Brain microvascular endothelial cell (primary cell): ENCODE measurements around the gene EPB41L1.
A peak's percentile ranks its signal among the peaks of the same experiment; 100 is the strongest.

Experiments used
- DNase-seq: peaks from one replicate; pipeline ENCODE4 v3.0.0-alpha.2; 2020
- H3K27ac ChIP-seq: fragments of 250-450 bp; sonication (Bioruptor Pico); 2 replicates; pipeline ENCODE4 v1.5.1; 2020; ENCODE audit warnings: mild to moderate bottlenecking, moderate library complexity
- H3K27me3 ChIP-seq: fragments of 250-450 bp; sonication (Bioruptor Pico); replicated peaks from 2 replicates; pipeline ENCODE4 v1.5.1; 2020; ENCODE audit warnings: mild to moderate bottlenecking
- H3K36me3 ChIP-seq: fragments of 250-450 bp; sonication (Bioruptor Pico); replicated peaks from 2 replicates; pipeline ENCODE4 v1.5.1; 2020; ENCODE audit warnings: mild to moderate bottlenecking
- H3K4me3 ChIP-seq: 2 replicates; pipeline ENCODE4 v1.5.1; 2011; ENCODE audit warnings: low read depth, mild to moderate bottlenecking, control low read depth, low read length, moderate library complexity
- in situ Hi-C: cut with HindIII; loops from 2 replicates; pipeline ENCODE4 v1.10.0; 2017; ENCODE audit warnings: low sequenced_read_pairs, low pct_ligation_motif_present
- TF ChIP-seq, protein P1 (sequence below): IDR thresholded peaks from 2 replicates; pipeline ENCODE4 v1.5.1; 2011; ENCODE audit warnings: low read depth, mild to moderate bottlenecking, moderate library complexity, low read length, control low read depth, inconsistent platforms; ENCODE audit errors: missing control alignments

EPB41L1 gene

DNA sequence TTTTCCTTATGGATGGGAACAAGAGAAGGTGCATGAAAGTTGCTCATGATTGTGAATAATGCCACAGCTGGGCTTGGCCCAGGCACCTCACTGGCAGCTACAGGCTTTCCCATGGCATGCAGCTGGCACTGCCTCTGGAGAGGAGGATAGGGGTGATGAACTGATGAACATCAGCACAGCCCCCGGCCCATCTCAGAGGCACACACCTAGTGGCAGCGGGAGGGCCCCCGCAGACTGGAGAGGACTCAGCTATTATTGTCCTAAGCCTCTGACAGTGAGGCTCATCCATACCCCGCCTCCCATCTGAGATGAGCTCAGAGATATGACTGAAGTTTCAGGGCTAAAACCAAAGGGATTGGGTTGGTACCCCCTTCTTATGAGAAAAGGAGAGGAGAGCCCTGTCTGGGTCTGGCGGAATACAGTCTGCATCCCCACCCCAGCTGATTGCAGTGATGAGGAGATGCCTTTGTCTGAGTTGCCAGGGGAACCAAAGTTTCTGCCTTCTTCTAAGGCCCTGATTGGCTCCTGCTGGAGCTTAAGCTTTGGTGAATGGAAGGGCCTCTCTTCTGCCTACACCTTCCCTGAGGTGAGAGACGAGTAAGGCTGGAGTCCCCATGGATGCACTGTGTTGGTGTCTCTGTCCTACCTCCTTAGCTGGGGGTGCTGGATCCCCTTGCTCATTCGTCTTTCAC lies 27.6 kb upstream of the EPB41L1 start:
- Histone ChIP-seq H3K36me3 (no peaks in the 10 kb centered on the region), H3K27me3 (no peaks in the 10 kb centered on the region), H3K4me3 (no peak overlapping the region), H3K27ac (no peak overlapping the region)
- in situ Hi-C loops: no loop called here
- no peak for DNase-seq
- TF ChIP-seq, protein P1, sequence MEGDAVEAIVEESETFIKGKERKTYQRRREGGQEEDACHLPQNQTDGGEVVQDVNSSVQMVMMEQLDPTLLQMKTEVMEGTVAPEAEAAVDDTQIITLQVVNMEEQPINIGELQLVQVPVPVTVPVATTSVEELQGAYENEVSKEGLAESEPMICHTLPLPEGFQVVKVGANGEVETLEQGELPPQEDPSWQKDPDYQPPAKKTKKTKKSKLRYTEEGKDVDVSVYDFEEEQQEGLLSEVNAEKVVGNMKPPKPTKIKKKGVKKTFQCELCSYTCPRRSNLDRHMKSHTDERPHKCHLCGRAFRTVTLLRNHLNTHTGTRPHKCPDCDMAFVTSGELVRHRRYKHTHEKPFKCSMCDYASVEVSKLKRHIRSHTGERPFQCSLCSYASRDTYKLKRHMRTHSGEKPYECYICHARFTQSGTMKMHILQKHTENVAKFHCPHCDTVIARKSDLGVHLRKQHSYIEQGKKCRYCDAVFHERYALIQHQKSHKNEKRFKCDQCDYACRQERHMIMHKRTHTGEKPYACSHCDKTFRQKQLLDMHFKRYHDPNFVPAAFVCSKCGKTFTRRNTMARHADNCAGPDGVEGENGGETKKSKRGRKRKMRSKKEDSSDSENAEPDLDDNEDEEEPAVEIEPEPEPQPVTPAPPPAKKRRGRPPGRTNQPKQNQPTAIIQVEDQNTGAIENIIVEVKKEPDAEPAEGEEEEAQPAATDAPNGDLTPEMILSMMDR: no peak

DNA sequence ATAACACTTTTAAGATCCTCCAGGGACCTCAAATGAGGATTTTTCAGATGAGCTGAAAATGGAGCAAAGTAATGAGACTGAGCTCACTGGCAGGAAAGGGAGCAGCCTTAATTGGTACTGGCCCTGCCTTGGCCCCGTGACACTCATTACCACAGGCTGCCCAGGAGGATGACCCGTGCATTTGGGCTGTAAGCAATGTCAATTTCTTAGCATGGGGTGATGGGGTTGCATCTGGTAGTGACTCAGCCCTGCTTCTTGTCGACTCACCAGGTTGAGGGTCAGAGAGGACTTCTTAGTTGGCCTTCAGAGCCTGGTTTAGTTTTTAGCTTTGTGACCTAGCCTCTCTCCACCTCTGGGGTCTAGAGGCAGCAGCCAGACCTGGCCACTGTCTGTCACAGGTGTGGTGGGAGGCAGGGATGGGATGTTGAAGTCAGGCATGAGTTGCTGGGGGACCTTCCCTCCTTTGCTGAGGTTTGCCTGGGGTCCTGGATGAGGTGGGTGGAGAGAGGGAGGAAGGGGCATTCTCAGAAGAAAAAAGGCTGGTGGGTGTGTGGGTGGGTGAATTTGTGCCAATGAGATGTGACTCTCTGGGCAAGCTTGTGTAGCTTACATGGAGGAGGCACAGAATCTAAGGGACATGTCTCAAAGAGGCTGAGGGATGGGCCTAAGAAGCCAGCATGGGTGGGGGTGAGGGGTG lies 25.9 kb upstream of the EPB41L1 start:
- peak; percentile 37 for DNase-seq
- Histone ChIP-seq H3K4me3 (no peak overlapping the region), H3K27me3 (no peaks in the 10 kb centered on the region), H3K36me3 (no peaks in the 10 kb centered on the region), H3K27ac (no peak overlapping the region)
- TF ChIP-seq, protein P1: no peak
- in situ Hi-C loops: no loop called here

DNA sequence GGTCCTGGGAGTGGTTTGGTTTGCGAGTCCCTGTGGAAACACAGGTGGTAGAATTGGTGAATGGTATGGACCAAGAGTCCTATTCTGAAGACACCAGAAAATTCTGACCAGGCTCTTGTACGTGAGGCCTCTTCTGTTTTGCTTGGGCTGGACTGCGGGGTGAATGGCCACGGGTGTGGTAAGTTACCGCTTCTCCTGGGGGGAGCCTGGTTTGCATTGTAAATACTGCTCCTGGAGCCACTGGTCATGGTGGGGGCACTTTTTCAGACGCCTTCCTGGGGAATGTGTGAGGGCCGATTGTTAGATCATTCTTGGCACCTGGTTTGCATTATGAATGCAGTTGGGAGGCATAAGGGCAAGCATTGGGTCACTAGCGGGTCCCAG lies 25.4 kb upstream of the EPB41L1 start:
- H3K27me3 ChIP-seq: no peaks in the 10 kb centered on the region
- in situ Hi-C loops: no loop called here

DNA sequence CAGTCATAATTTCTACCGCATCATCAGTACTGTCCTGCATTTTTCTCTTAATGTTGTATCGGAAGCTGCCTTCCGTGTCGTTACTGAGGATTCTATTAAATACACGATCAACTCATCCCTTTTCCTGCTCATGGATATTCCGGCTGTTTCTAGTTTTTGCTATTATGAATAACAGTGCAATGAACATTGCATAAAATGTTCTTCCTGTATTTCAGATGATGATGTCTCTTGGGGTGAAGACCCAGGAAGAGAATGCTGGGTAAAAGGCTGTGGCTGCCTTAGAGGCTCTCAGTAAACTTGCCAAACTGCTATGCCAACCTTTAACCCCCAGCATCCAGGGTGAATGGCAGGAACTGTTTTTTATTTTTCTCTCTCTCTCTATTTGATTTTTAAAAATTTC lies 24.1 kb upstream of the EPB41L1 start:
- Histone ChIP-seq H3K4me3 (no peak overlapping the region), H3K27me3 (no peaks in the 10 kb centered on the region), H3K36me3 (no peaks in the 10 kb centered on the region), H3K27ac (no peak overlapping the region)
- DNase-seq: no peak
- TF ChIP-seq, protein P1: no peak
- in situ Hi-C loops: no loop called here

More for the DNA sequence above, 25.4 kb upstream of the EPB41L1 start:
- Histone ChIP-seq H3K4me3 (no peak overlapping the region), H3K27ac (no peak overlapping the region), H3K36me3 (no peaks in the 10 kb centered on the region)
- no peak for DNase-seq
- TF ChIP-seq, protein P1: no peak

DNA sequence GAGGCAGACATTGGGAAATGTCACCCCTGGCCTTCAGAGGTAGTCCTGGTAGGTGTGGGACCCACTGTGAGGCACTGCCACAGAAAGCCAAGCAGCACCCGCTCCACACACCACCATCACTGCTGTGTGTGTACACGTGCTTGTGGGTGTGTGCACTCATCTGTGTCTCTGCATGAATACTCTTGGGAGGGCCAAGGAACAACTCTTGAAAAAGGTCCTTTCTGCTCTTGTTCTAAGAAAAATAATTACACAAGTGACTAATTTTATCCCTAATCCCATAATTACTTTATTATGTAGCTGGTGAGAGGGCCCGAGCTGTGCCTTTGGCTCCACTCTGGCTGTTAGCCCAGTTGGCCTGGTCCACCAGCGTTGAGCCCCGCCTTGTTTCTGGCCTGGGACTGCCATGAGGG lies 21.7 kb upstream of the EPB41L1 start:
- in situ Hi-C loops: no loop called here
- Histone ChIP-seq H3K27ac (no peak overlapping the region), H3K27me3 (no peaks in the 10 kb centered on the region), H3K36me3 (no peaks in the 10 kb centered on the region), H3K4me3 (no peak overlapping the region)
- TF ChIP-seq, protein P1: no peak
- no peak for DNase-seq

DNA sequence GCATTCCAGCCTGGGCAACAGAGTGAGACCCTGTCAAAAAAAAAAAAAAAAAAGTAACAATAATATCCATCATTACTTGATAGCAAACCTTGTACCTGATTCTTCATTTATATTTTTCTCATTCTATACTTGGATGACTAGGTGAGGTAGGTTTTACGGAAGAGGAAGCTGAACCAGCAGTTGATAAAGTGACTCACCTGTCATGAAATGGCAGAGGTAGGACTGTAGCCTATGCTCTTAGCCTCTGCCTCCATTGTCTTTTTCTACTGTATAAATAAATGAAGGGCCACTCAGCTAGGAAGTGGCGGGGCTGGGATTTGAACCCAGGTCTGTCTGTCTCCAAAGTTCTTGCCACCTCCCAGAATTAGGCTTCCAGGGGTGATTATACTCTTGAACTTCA lies 20.7 kb upstream of the EPB41L1 start:
- H3K4me3 ChIP-seq: no peak overlapping the region
- H3K27me3 ChIP-seq: no peaks in the 10 kb centered on the region
- DNase-seq: no peak
- TF ChIP-seq, protein P1: no peak
- no peaks in the 10 kb centered on the region for H3K36me3 ChIP-seq
- in situ Hi-C loops: no loop called here
- H3K27ac ChIP-seq: no peak overlapping the region
